Small intestine (tissue), 7 donors: ENCODE data around the gene PEX5L. TPM values are rescaled to one million over a fixed set of nuclear protein-coding genes. Genes with fewer than 3 reads are reported as not detected.
A peak's percentile ranks its signal among the peaks of the same experiment; 100 is the strongest.

Source experiments
- DNase-seq, 2 donors: peaks; one replicate each; pipeline versions ENCODE4 v3.0.0 to v3.0.0-alpha.2; 2013
- FAIRE-seq: peaks from 2 replicates; lab custom pipeline; 2012; peaks lifted over from hg19 to GRCh38; lab: Jason Lieb, UNC
- H3K27ac ChIP-seq, 3 donors: one replicate each; pipeline ENCODE4 v1.5.1; 2013; ENCODE audit warnings: low read length in 2 of 3, mild to moderate bottlenecking in 2 of 3, control low read depth in 1 of 3, inconsistent platforms in 1 of 3, low read depth in 1 of 3, moderate library complexity in 1 of 3
- H3K27me3 ChIP-seq, 3 donors: one replicate each; pipeline ENCODE4 v1.6.1; 2013; ENCODE audit warnings: low read length in 3 of 3, inconsistent platforms in 1 of 3; ENCODE audit not compliant: control insufficient read depth in 3 of 3, insufficient read depth in 3 of 3
- H3K36me3 ChIP-seq, 3 donors: one replicate each; pipeline ENCODE4 v1.6.1; 2013; ENCODE audit warnings: low read length in 3 of 3, inconsistent platforms in 1 of 3, low read depth in 1 of 3, mild to moderate bottlenecking in 1 of 3, moderate library complexity in 1 of 3; ENCODE audit not compliant: control insufficient read depth in 3 of 3, insufficient read depth in 2 of 3
- H3K4me1 ChIP-seq, 3 donors: one replicate each; pipeline ENCODE4 v1.6.1; 2013; ENCODE audit warnings: low read length in 2 of 3, inconsistent platforms in 1 of 3, low read depth in 1 of 3, mild to moderate bottlenecking in 1 of 3, moderate library complexity in 1 of 3; ENCODE audit not compliant: control insufficient read depth in 3 of 3, insufficient read depth in 2 of 3
- H3K4me3 ChIP-seq, 3 donors: one replicate each; pipeline ENCODE4 v1.5.1; 2013; ENCODE audit warnings: low read length in 3 of 3, control low read depth in 1 of 3, inconsistent platforms in 1 of 3, low read depth in 1 of 3, mild to moderate bottlenecking in 1 of 3, moderate library complexity in 1 of 3
- H3K9me3 ChIP-seq, 2 donors: one replicate each; pipeline ENCODE4 v1.6.1; 2013; ENCODE audit warnings: low read depth in 1 of 2, low read length in 1 of 2; ENCODE audit not compliant: control insufficient read depth in 2 of 2, insufficient read depth in 1 of 2
- WGBS, 3 donors: extraction: QIAGEN DNeasy Blood & Tissue Kit; methylation state at CpG; one replicate each; pipeline ENCODE4 v1.1.7; 2013; 5-methylcytosine and 5-hydroxymethylcytosine counted together
- polyA plus RNA-seq, 4 donors: library from polyadenylated mRNA; stranded (reverse) in 3 of 4; unstranded in 1 of 4; fragments of 200-250 nt in 3 of 4; fragments of 120-200 nt in 1 of 4; gene quantifications; one replicate each; pipeline versions ENCODE4 v1.2.1 to v1.2.3, GENCODE V29; 2013
- donor health status: healthy with polysubstance abuse.
- donor health status: control.
- donor health status: control.
- donor health status: Bipolar disorder and iron deficiency.
- donor health status: healthy.

Gene PEX5L
- polyA plus RNA-seq, 4 donors = 0.07 to 0.81 (median 0.21) TPM; not detected in 1

DNA sequence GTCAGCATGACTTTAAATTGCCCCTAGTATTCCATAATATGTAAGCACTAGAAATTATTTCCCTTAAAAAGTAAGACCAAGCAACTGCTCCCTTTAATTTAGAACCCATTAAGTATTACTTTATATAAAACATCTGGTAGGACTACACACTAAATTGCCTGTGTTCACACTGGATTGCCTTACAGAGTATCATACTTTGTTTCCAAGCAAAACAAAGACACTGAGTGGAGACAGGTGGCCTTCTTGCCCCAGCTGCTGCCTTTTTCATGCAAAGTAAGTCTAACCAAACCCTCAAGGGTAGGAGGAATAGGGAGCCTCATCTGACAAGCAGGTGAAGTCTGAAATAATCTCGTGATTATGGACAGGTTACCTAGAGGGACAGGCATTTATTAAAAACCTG is 87.3 kb downstream of the PEX5L start:
- Histone ChIP-seq H3K4me3 (no peak overlapping the region), H3K9me3 (no peaks in the 10 kb centered on the region), H3K36me3 (no peaks in the 10 kb centered on the region), H3K4me1 (no peaks in the 10 kb centered on the region), H3K27ac (no peak overlapping the region), H3K27me3 (peaks cover 0 to 2% (median 0%) of the 10 kb centered on the region in 3 donors)
- no peak for DNase-seq
- FAIRE-seq = no peak
- 8 to 20% (median 13%) methylated on average over 1 of the region's 1 CpG for WGBS, 3 donors

DNA sequence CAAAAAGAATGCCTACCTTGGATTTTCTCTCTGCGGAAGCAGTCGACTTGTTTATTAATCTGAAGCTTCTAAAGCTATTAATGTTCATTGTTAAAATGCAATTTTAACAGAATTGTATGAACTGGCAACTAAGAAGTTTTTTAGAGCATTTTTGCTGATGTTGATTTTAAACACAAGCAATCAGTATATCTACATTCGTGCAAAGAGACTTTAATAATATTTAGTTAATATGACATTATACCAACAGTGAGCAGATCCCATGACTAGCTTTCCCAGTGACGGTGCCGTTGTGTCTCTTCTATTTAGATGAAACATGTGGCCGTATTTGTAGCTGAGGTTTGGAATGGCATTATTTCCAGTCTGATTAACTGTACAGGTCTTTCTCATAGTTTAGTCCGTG is 88.0 kb downstream of the PEX5L start:
- no peak for DNase-seq
- Histone ChIP-seq H3K9me3 (no peaks in the 10 kb centered on the region), H3K4me3 (no peak overlapping the region), H3K27me3 (peaks cover 0 to 2% (median 0%) of the 10 kb centered on the region in 3 donors), H3K27ac (no peak overlapping the region), H3K36me3 (no peaks in the 10 kb centered on the region), H3K4me1 (no peaks in the 10 kb centered on the region)
- 57 to 79% (median 74%) methylated on average over 7 of the region's 7 CpGs for WGBS, 3 donors
- FAIRE-seq = no peak

DNA sequence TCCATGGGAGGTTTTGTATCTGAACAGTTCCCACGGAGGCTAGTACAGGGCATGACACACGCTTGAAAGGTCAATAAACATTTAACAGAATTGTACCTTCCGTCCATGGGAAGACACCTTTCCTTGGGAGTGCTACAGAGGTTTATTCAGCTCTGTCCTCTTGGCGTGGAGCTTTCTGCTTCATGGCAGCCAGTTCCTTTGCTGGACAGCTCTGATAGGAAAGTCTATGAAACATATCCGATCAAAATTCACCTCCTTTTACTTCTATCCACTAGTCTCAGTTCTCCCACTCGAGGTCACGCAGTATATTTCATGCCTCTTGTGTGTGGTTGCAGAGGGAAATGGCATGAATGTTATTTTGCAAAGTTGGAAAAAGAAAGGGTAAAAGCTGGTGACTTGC is 91.2 kb downstream of the PEX5L start:
- Histone ChIP-seq H3K27ac (no peak overlapping the region), H3K36me3 (no peaks in the 10 kb centered on the region), H3K27me3 (peaks cover 0 to 3% (median 2%) of the 10 kb centered on the region in 3 donors), H3K4me3 (no peak overlapping the region), H3K9me3 (no peaks in the 10 kb centered on the region), H3K4me1 (no peaks in the 10 kb centered on the region)
- FAIRE-seq (no peak), DNase-seq (no peak)
- WGBS, 3 donors = 71 to 77% (median 74%) methylated on average over 7 of the region's 7 CpGs

DNA sequence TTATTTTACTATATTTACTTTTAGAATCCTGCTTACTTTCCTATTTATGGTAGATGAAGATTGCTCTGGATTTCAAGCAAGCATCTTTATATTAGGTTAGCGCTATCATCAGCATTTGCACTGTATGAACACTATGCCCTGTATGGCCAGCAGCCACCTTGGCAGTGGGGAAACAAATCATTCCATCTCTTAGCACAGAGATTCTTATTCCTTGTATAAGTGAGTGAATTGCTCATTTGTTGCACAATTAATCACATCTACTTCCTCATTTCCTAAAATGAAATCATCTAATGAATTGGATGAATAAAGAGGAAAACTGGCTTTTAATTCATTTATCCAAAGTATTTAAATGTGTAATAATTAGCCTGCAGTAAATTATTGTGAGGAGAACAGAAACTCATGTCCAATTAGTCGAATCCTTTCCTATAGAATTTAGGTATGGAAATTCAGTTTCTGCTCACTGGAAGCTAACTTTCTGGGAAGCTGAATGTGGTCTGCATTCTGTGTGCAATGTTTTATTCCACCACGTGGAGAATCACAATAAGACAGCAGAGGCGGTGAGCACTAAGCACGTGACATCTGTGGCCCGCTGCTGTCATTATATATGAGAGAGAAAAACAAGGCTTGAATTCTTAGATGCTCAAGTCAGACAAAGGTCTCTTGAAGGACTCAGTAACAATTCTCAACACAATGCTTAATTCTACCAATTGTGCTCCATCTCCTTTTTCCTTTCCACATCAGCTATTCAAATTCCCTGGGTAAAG is 93.4 kb downstream of the PEX5L start:
- no peak overlapping the region for H3K4me3 ChIP-seq
- H3K9me3 ChIP-seq = no peaks in the 10 kb centered on the region
- no peaks in the 10 kb centered on the region for H3K4me1 ChIP-seq
- DNase-seq = no peak
- no peak overlapping the region for H3K27ac ChIP-seq
- peaks cover 0 to 5% (median 3%) of the 10 kb centered on the region in 3 donors for H3K27me3 ChIP-seq
- H3K36me3 ChIP-seq = no peaks in the 10 kb centered on the region
- FAIRE-seq = no peak
- 66 to 73% (median 73%) methylated on average over 6 of the region's 6 CpGs for WGBS, 3 donors

DNA sequence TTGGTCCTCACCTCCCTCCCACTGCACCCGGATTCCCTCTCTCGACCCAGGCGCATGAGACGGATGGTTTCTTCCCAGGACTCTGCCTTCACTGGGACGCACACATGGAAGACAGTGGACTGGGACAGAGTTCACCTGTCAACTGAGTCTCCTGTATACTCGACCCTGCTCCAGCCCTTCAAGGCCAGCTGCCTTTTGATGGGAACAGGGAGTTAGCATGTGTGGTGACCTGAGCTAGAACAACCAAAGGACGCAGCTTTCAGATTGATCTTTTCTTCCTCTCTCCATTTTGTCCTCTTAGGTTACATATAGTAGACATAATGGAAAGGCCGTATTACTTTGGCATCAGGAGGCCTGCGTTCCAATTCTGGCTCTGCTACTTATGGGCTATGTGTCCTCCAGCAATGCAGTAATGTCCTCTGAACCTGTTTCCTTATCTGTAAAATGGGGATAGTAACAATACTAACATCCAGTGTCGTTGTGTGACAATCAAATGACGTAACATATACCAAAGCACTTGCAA is 94.1 kb downstream of the PEX5L start:
- Histone ChIP-seq H3K27me3 (peaks cover 0 to 5% (median 3%) of the 10 kb centered on the region in 3 donors), H3K27ac (no peak overlapping the region), H3K4me3 (no peak overlapping the region), H3K36me3 (no peaks in the 10 kb centered on the region), H3K9me3 (no peaks in the 10 kb centered on the region), H3K4me1 (no peaks in the 10 kb centered on the region)
- WGBS, 3 donors = 49 to 55% (median 51%) methylated on average over 11 of the region's 11 CpGs
- FAIRE-seq (no peak), DNase-seq (no peak)

DNA sequence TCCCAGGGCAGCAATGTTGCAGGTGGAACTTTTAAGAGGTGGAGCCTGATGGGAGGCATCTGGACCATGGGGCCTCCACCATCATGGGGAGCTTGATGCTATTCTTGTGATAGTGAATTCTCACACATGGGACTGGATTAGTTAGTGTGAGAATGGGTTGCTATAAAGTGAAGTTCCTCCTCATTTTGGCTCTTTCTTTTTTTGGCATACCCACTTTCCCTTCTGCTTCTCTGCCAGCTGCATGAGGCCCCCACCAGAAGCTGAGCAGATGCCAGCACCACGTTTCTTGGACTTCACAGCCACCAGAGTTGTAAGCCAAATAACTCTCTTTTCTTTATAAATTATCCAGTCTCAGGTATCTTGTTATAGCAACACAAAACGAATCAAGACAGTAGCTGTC is 101.0 kb downstream of the PEX5L start:
- peaks cover 0 to 9% (median 0%) of the 10 kb centered on the region in 3 donors for H3K27me3 ChIP-seq
- no peaks in the 10 kb centered on the region for H3K36me3 ChIP-seq
- H3K27ac ChIP-seq = no peak overlapping the region
- WGBS, 3 donors = 40 to 45% (median 42%) methylated on average over 2 of the region's 2 CpGs
- H3K4me1 ChIP-seq = no peaks in the 10 kb centered on the region
- no peak for DNase-seq
- no peaks in the 10 kb centered on the region for H3K9me3 ChIP-seq
- no peak overlapping the region for H3K4me3 ChIP-seq
- no peak for FAIRE-seq

DNA sequence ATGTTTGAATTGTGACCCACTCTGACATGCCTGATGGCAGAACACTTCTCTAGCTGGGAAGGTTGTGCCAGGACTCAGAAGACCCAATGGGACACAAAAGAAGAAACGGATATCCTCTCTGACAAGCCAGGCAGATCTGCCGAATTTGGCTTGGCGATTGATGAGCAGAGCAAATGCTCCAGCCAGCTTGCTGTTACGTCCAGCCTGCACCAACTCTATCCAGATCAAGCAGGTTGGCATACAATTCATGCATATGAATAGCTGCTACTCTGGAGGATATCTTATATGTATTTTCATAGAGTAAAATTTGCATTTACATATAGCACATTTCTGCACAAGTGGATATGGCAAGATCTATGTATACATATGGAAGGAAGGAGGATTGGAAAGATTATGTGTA is 102.8 kb downstream of the PEX5L start:
- 78 to 86% (median 81%) methylated on average over 4 of the region's 4 CpGs for WGBS, 3 donors
- Histone ChIP-seq H3K36me3 (no peaks in the 10 kb centered on the region), H3K4me1 (no peaks in the 10 kb centered on the region), H3K27ac (no peak overlapping the region), H3K9me3 (no peaks in the 10 kb centered on the region), H3K27me3 (peaks cover 0 to 9% (median 0%) of the 10 kb centered on the region in 3 donors), H3K4me3 (no peak overlapping the region)
- DNase-seq (no peak), FAIRE-seq (no peak)

DNA sequence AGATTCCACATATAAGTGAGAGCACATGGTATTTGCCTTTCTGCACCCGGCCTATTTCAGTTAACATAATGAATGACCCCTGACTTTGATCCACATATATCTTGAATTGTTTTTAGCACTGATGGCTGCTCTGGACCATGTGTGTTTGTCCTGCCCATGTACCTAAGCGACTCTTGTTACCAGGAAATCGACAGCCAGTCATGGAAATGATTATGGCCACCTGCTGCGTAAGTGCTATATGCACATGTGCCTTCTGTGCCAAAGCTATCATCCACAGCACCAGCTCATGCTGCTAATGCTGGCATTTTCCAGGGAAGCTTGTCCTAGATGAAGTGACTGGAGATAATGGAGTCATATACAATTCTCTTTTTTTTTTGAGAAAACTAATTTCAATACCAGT is 103.7 kb downstream of the PEX5L start:
- Histone ChIP-seq H3K9me3 (no peaks in the 10 kb centered on the region), H3K27ac (no peak overlapping the region), H3K4me3 (no peak overlapping the region), H3K4me1 (no peaks in the 10 kb centered on the region), H3K36me3 (no peaks in the 10 kb centered on the region), H3K27me3 (peaks cover 0 to 6% (median 0%) of the 10 kb centered on the region in 3 donors)
- 78 to 82% (median 80%) methylated on average over 4 of the region's 4 CpGs for WGBS, 3 donors
- FAIRE-seq (no peak), DNase-seq (peak in 1 of 2 donors; percentile 4)
